Stimulated activated CD4-positive, alpha-beta T cell treated with anti-CD3 and anti-CD28 coated beads, Interleukin-2, amount 100 ng/mL, for 24 hours (primary cell): ENCODE measurements around the gene FBXO31.
"Not testable (repeated sequence)": the region's sequence is repeated elsewhere in the genome, so short reads cannot be mapped to it uniquely, and the experiment has no call there.

Experiments
- DNase-seq, 2 donors: peaks; one replicate each; pipeline ENCODE4 v3.0.0-alpha.2; 2020

The FBXO31 gene

GRCh38 chr16:87384875-87385167 lies 1.2 kb upstream of the FBXO31 start:
- not testable (repeated sequence) for DNase-seq

- DNase-seq, result peak in 1 of 2 donors; percentile 64
Measured at GRCh38 chr16:87384162-87384874, 742 bp upstream of the FBXO31 start.

- no peak for DNase-seq
Measured at GRCh38 chr16:87382023-87382785, 1.4 kb downstream of the FBXO31 start.

- DNase-seq, result no peak
Measured at GRCh38 chr16:87380881-87381280, 2.7 kb downstream of the FBXO31 start.

GRCh38 chr16:87380403-87380802 lies 3.2 kb downstream of the FBXO31 start:
- DNase-seq, result no peak

- DNase-seq, result not testable (repeated sequence)
Measured at GRCh38 chr16:87379312-87379752, 4.2 kb downstream of the FBXO31 start.

- DNase-seq, result no peak
Measured at GRCh38 chr16:87376660-87377059, 6.9 kb downstream of the FBXO31 start.

GRCh38 chr16:87375426-87376135 lies 8.0 kb downstream of the FBXO31 start:
- DNase-seq, result no peak

- DNase-seq, result no peak
Measured at GRCh38 chr16:87374313-87374712, 9.3 kb downstream of the FBXO31 start.

- DNase-seq, result no peak
Measured at GRCh38 chr16:87372305-87372704, 11.3 kb downstream of the FBXO31 start.

- no peak for DNase-seq
Measured at GRCh38 chr16:87371261-87371866, 12.2 kb downstream of the FBXO31 start.

- no peak for DNase-seq
Measured at GRCh38 chr16:87369796-87370719, 13.5 kb downstream of the FBXO31 start.

GRCh38 chr16:87369117-87369765 lies 14.3 kb downstream of the FBXO31 start:
- DNase-seq, result no peak

- DNase-seq, result no peak
Measured at GRCh38 chr16:87368029-87368770, 15.4 kb downstream of the FBXO31 start.

GRCh38 chr16:87367529-87367928 lies 16.0 kb downstream of the FBXO31 start:
- no peak for DNase-seq

- no peak for DNase-seq
Measured at GRCh38 chr16:87366930-87367329, 16.6 kb downstream of the FBXO31 start.

- no peak for DNase-seq
Measured at GRCh38 chr16:87366288-87366687, 17.3 kb downstream of the FBXO31 start.

- no peak for DNase-seq
Measured at GRCh38 chr16:87365021-87365713, 18.4 kb downstream of the FBXO31 start.

GRCh38 chr16:87363771-87364455 lies 19.7 kb downstream of the FBXO31 start:
- no peak for DNase-seq
